Heart right ventricle (tissue), 16 donors: Measurements from ENCODE around the gene ZNRD2. TPM values are rescaled to one million over a fixed set of nuclear protein-coding genes. Genes with fewer than 3 reads are reported as not detected.
"Not testable (repeated sequence)": the region's sequence is repeated elsewhere in the genome, so short reads cannot be mapped to it uniquely, and the experiment has no call there.

Source experiments
- ATAC-seq, 8 donors: fragments of 200-7000 bp; cut with Tn5 transposase; one replicate each; pipeline ENCODE4 v1.9.1; 2020; ENCODE audit warnings: mild to moderate bottlenecking in 8 of 8, moderate library complexity in 8 of 8, moderate number of reproducible peaks in 1 of 8
- DNase-seq, 2 donors: peaks; one replicate each; pipeline ENCODE4 v3.0.0-alpha.2; 2020
- H3K27ac ChIP-seq, 10 donors: fragments of 200-600 bp; sonication (generic) in 2 of 10; one replicate each; pipeline versions ENCODE4 v1.5.0 to v1.8.0; 2020 to 2022; ENCODE audit warnings: mild to moderate bottlenecking in 3 of 10
- H3K27me3 ChIP-seq, 7 donors: fragments of 200-600 bp; one replicate each; pipeline ENCODE4 v1.8.0; 2021 to 2022; ENCODE audit warnings: mild to moderate bottlenecking in 2 of 7
- H3K36me3 ChIP-seq, 9 donors: fragments of 200-600 bp; sonication (generic) in 1 of 9; one replicate each; pipeline versions ENCODE4 v1.5.0 to v1.8.0; 2020 to 2022; ENCODE audit warnings: mild to moderate bottlenecking in 2 of 9
- H3K4me1 ChIP-seq, 9 donors: fragments of 200-600 bp; sonication (generic) in 1 of 9; one replicate each; pipeline versions ENCODE4 v1.5.0 to v1.8.0; 2020 to 2022; ENCODE audit warnings: mild to moderate bottlenecking in 4 of 9
- H3K4me3 ChIP-seq, 10 donors: fragments of 200-600 bp; sonication (generic) in 2 of 10; one replicate each; pipeline versions ENCODE4 v1.5.0 to v1.8.0; 2020 to 2022; ENCODE audit warnings: mild to moderate bottlenecking in 7 of 10, moderate library complexity in 2 of 10
- H3K9me3 ChIP-seq, 11 donors: fragments of 200-600 bp in 10 of 11; sonication (generic) in 2 of 11; one replicate each; pipeline versions ENCODE4 v1.5.0 to v1.8.0; 2013 to 2022; ENCODE audit warnings: mild to moderate bottlenecking in 2 of 11, control low read depth in 1 of 11, moderate library complexity in 1 of 11
- CTCF ChIP-seq, 9 donors: fragments of 200-600 bp; sonication (generic) in 2 of 9; IDR thresholded peaks; one replicate each; pipeline versions ENCODE4 v1.5.0 to v1.8.0; 2021 to 2022; ENCODE audit warnings: antibody characterized with exemption in 9 of 9, mild to moderate bottlenecking in 5 of 9, moderate library complexity in 1 of 9
- WGBS, 2 donors: extraction: QIAGEN DNeasy Blood & Tissue Kit; methylation state at CpG; one replicate each; pipeline ENCODE4 v1.1.7; 2013; ENCODE audit warnings: inconsistent platforms in 1 of 2; 5-methylcytosine and 5-hydroxymethylcytosine counted together
- intact Hi-C, 10 donors: fragments of 100-400 bp; cut with DNase I; formaldehyde crosslinking; loops; one replicate each; pipeline versions ENCODE4 v1.11.1 to v1.14.2; 2022
- polyA plus RNA-seq, 2 donors: library from polyadenylated mRNA; stranded (reverse); fragments of 200-250 nt; gene quantifications; one replicate each; pipeline ENCODE4 v1.2.3, GENCODE V29; 2013
- total RNA-seq, 10 donors: library from RNA; stranded (reverse); fragmentation: NEBNext Ultra II Directional in 3 of 10; extraction: Animal tissue kit (Norgen Biotek cat#: 25700) in 3 of 10; gene quantifications; one replicate each; pipeline versions ENCODE4 v1.2.1 to v1.2.4, GENCODE V29; 2021 to 2023
- donor health status: Arrhythmogenic right ventricular cardiomyopathy.
- donor health status: ischemic (EF 13 %, LVEDD 7.1; RV severe dilation, severe dysfunction).
- donor health status: healthy with polysubstance abuse.
- donor health status: DM: no; HTN: yes; CAD: no.
- donor health status: DM: no; HTN: no; CAD: no.
- donor health status: ischemic (EF 25% LVEDD 6.9; RV normal size, moderate dysfunction).
- donor health status: ischemic (EF 25% LVEDD 5.7; RV mildly dilated, moderate dysfunction).
- donor health status: healthy.
- donor health status: DM: yes; HTN: yes; CAD: no.
- donor health status: Ischemic cardiomyopathy.
- donor health status: ischemic (EF 35%, LVEDD 5.7; RV mildly dilated, moderate dysfunction).
- donor health status: nonischemic (EF 11% LVEDD 7.7; RV severe dilation, severe dysfunction).
- donor health status: DM: yes; HTN: yes; CAD: no.
- donor health status: PGD.
- donor health status: ischemic (EF 29% LVEDD 5.4; RV normal size, mild dysfunction).
- donor health status: nonischemic (EF 23%, LVEDD 6.1; RV moderate dilation, normal function).

The ZNRD2 gene
- total and polyA plus RNA-seq, 12 donors = 23.7 to 92.0 (median 27.7) TPM

- intact Hi-C loops = no loop called here
- H3K9me3 ChIP-seq = no peaks in the 10 kb centered on the region
- peaks cover 20 to 66% (median 34%) of the 10 kb centered on the region in 9 donors for H3K4me1 ChIP-seq
- no peak for ATAC-seq
- peaks cover 0 to 9% (median 0%) of the 10 kb centered on the region in 7 donors for H3K27me3 ChIP-seq
- no peak overlapping the region for H3K4me3 ChIP-seq
- 83 to 89% methylated on average over 7 of the region's 7 CpGs for WGBS, 2 donors
- no peak overlapping the region for H3K27ac ChIP-seq
- H3K36me3 ChIP-seq = peaks cover 0 to 5% (median 0%) of the 10 kb centered on the region in 9 donors
- no peak for DNase-seq
- TF ChIP-seq CTCF (IDR thresholded peaks at IDR 0.05) = no peak
These were observed 8.3 kb upstream of the ZNRD2 start for GRCh38 chr11:65562020-65562419.

GRCh38 chr11:65562788-65563187 lies 7.5 kb upstream of the ZNRD2 start:
- H3K36me3 ChIP-seq = peaks cover 0 to 8% (median 0%) of the 10 kb centered on the region in 9 donors
- ATAC-seq (no peak), DNase-seq (no peak)
- H3K27ac ChIP-seq = no peak overlapping the region
- no peak for TF ChIP-seq CTCF (IDR thresholded peaks at IDR 0.05)
- intact Hi-C loops = no loop called here
- peaks cover 0 to 6% (median 0%) of the 10 kb centered on the region in 7 donors for H3K27me3 ChIP-seq
- no peak overlapping the region for H3K4me3 ChIP-seq
- peaks cover 15 to 63% (median 29%) of the 10 kb centered on the region in 9 donors for H3K4me1 ChIP-seq
- H3K9me3 ChIP-seq = no peaks in the 10 kb centered on the region
- WGBS, 2 donors = 89 to 90% methylated on average over 8 of the region's 9 CpGs

DNA sequence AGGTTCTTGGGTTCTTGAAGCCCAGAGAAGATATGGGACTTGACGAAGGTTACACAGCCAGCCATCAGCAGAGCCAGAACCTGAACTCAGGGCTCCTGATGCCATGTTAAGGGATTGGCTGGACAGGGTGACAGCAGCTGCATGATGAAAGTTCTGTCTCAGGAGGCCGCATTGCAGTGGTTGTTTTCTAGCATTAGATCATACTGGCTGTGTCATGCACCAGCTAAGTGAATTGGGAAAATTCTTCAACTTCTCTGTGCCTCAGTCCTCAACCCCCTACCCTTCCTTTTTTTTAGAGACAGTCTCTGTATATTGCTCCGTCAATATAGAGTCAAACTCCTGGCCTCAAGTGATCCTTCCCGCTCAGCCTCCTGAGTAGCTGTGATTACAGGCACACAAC lies 6.7 kb upstream of the ZNRD2 start:
- intact Hi-C loops = no loop called here
- H3K27me3 ChIP-seq = peaks cover 0 to 6% (median 0%) of the 10 kb centered on the region in 7 donors
- peaks cover 15 to 63% (median 35%) of the 10 kb centered on the region in 9 donors for H3K4me1 ChIP-seq
- H3K4me3 ChIP-seq = no peak overlapping the region
- DNase-seq = no peak
- ATAC-seq = no peak
- no peak for TF ChIP-seq CTCF (IDR thresholded peaks at IDR 0.05)
- no peaks in the 10 kb centered on the region for H3K9me3 ChIP-seq
- 96% methylated on average over 4 of the region's 4 CpGs for WGBS, 2 donors
- H3K36me3 ChIP-seq = peaks cover 0 to 12% (median 0%) of the 10 kb centered on the region in 9 donors
- peak overlapping the region in 1 of 10 donors; percentile 19 for H3K27ac ChIP-seq

DNA sequence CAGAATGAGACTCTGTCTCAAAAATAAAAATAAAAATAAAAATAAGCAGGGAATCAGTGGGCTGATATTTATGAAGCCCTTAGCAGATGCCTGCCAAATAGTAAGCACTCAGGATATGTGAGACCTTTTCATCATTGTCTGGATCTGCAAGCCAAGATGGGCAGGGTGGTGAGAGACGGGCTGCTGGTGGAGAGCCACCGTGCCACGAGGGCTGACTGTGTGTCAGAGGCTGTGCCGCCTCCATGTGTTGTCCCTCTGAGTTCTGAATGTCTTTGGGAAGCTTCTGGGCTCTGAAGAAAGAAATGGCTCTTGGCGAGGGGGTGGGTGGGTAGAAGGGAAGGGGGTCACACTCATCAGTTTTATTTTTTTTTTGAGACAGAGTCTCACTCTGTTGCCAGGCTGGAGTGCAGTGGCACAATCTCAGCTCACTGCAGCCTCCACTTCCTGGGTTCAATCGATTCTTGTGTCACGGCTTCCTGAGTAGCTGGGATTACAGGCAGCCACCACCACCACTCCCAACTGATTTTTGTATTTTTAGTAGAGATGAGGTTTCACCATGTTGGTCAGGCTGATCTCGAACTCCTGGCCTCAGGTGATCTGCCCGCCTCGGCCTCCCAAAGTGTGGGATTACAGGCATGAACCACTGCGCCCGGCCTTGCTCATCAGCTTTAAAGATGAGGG lies 5.3 kb upstream of the ZNRD2 start:
- Histone ChIP-seq H3K27ac (peak overlapping the region in 1 of 10 donors; percentile 77), H3K4me1 (peaks cover 3 to 60% (median 31%) of the 10 kb centered on the region in 9 donors), H3K36me3 (peaks cover 0 to 16% (median 0%) of the 10 kb centered on the region in 9 donors)
- WGBS, 2 donors = 89 to 92% methylated on average over 12 of the region's 12 CpGs
- DNase-seq, H3K4me3 ChIP-seq, H3K27me3 ChIP-seq, ATAC-seq, intact Hi-C loops, H3K9me3 ChIP-seq: not testable (repeated sequence)
